Esophagus muscularis mucosa (tissue), 4 donors: ENCODE measurements around the gene ARHGAP15. TPM values are rescaled to one million over a fixed set of nuclear protein-coding genes. Genes with fewer than 3 reads are reported as not detected.

Experiments
- DNase-seq: peaks from one replicate; pipeline ENCODE4 v3.0.0-alpha.2; 2017; ENCODE audit errors: extremely low spot score
- H3K27ac ChIP-seq, 4 donors: fragments of 200-600 bp; sonication (generic); replicated peaks in 1 of 4; 1 replicate in 3 of 4; 2 replicates in 1 of 4; pipeline ENCODE4 v1.5.1; 2016 to 2019; ENCODE audit warnings: mild to moderate bottlenecking in 1 of 4
- H3K27me3 ChIP-seq, 4 donors: fragments of 200-600 bp; sonication (generic); one replicate each; pipeline versions ENCODE4 v1.5.1 to v1.6.0; 2016 to 2019
- H3K36me3 ChIP-seq, 4 donors: fragments of 200-600 bp; sonication (generic); one replicate each; pipeline ENCODE4 v1.5.1; 2016 to 2019
- H3K4me1 ChIP-seq, 4 donors: fragments of 200-600 bp; sonication (generic); one replicate each; pipeline ENCODE4 v1.5.1; 2016 to 2019
- H3K4me3 ChIP-seq, 4 donors: fragments of 200-600 bp; sonication (generic); 1 replicate in 2 of 4; 2 replicates in 2 of 4; pipeline ENCODE4 v1.5.1; 2016 to 2019; ENCODE audit warnings: mild to moderate bottlenecking in 4 of 4, moderate library complexity in 1 of 4
- H3K9me3 ChIP-seq, 4 donors: fragments of 200-600 bp; sonication (generic); 1 replicate in 3 of 4; 2 replicates in 1 of 4; pipeline ENCODE4 v1.5.1; 2016 to 2019
- EP300 ChIP-seq: sonication (generic); formaldehyde crosslinking; IDR thresholded peaks from one replicate; pipeline ENCODE4 v1.6.1; 2017; ENCODE audit warnings: antibody characterized with exemption
- POLR2A ChIP-seq: fragments of 450-650 bp; IDR thresholded peaks from one replicate; pipeline ENCODE4 v1.6.1; 2017; ENCODE audit warnings: antibody characterized with exemption, moderate library complexity, mild to moderate bottlenecking, low read depth
- POLR2AphosphoS5 ChIP-seq, 2 donors: sonication (generic); formaldehyde crosslinking; IDR thresholded peaks; one replicate each; pipeline ENCODE4 v1.6.1; 2017; ENCODE audit warnings: antibody characterized with exemption in 2 of 2
- WGBS: methylation state at CpG from one replicate; pipeline ENCODE4 v1.1.5; 2018; 5-methylcytosine and 5-hydroxymethylcytosine counted together
- intact Hi-C: fragments of 100-400 bp; cut with DNase I; formaldehyde crosslinking; loops from one replicate; pipeline ENCODE4 v1.15.1; 2023
- total RNA-seq, 4 donors: library from RNA; depleted of rRNA; stranded (reverse); fragments of >200 nt; gene quantifications; one replicate each; pipeline versions ENCODE4 v1.1.0 to v1.2.1, GENCODE V29; 2016
- TF ChIP-seq, protein P1 (sequence below), 3 experiments: fragments of 200-600 bp in 2 of 3; fragments of 450-650 bp in 1 of 3; sonication (generic) in 2 of 3; IDR thresholded peaks; one replicate each; pipeline ENCODE4 v1.5.1; 2017 to 2019; ENCODE audit warnings: antibody characterized with exemption in 3 of 3, mild to moderate bottlenecking in 2 of 3, moderate library complexity in 1 of 3

ARHGAP15 gene
- total RNA-seq, 4 donors from 2014 or later, result 5.4 to 13.3 (median 7.1) TPM

DNA sequence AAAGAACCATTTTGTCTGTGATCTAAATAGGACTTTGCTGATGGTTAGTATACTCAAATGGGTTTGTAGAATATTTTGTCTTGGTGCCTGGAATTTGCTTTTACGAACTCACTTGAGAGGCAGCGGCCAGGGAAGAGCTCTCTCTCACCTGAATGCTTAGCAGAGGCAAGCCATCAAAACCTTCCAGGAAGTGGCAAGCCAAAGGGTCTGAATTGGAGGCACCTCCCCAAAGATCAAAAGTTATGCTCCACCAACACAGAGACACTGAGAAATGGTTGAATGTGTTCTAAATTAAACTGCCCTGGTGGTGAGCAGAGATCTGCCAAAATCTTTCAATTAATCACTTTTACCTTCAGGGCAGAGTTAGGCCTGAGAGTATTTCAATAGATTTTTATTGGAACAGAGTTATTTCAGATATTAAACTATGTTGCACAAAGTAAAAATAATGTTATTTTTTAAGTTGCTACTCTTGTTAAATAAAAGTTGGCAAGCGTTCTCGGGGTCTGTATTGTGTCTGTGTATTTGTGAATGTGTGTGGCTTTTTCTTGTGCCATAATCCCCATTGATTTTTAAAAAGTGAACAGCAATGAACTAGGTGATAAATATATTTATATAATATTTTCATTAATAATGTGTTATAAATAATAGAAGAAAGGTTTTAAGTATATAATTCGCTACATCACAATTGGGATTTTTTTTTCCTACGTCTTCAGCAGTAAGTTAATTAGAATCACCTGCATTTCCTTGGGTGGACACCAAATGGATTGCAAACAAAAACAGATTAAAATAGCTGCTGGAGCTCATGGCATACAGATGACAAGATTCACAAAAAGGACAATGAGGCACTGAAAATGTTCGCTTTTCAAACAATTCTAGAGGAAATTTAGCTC is 416.1 kb downstream of the ARHGAP15 start:
- Histone ChIP-seq H3K27me3 (no peaks in the 10 kb centered on the region), H3K27ac (peak overlapping the region in 1 of 4 donors; percentile 38), H3K36me3 (no peaks in the 10 kb centered on the region), H3K9me3 (no peaks in the 10 kb centered on the region), H3K4me1 (peaks cover 0 to 6% (median 0%) of the 10 kb centered on the region in 4 donors), H3K4me3 (no peak overlapping the region)
- no peak for DNase-seq
- intact Hi-C loops, result no loop called here
- WGBS, result 77% methylated on average over 7 of the region's 7 CpGs
- TF ChIP-seq POLR2AphosphoS5 (IDR thresholded peaks at IDR 0.05) (no peak), EP300 (no peak), POLR2A (no peak)
- TF ChIP-seq, protein P1, sequence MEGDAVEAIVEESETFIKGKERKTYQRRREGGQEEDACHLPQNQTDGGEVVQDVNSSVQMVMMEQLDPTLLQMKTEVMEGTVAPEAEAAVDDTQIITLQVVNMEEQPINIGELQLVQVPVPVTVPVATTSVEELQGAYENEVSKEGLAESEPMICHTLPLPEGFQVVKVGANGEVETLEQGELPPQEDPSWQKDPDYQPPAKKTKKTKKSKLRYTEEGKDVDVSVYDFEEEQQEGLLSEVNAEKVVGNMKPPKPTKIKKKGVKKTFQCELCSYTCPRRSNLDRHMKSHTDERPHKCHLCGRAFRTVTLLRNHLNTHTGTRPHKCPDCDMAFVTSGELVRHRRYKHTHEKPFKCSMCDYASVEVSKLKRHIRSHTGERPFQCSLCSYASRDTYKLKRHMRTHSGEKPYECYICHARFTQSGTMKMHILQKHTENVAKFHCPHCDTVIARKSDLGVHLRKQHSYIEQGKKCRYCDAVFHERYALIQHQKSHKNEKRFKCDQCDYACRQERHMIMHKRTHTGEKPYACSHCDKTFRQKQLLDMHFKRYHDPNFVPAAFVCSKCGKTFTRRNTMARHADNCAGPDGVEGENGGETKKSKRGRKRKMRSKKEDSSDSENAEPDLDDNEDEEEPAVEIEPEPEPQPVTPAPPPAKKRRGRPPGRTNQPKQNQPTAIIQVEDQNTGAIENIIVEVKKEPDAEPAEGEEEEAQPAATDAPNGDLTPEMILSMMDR (IDR thresholded peaks at IDR 0.05), result no peak

DNA sequence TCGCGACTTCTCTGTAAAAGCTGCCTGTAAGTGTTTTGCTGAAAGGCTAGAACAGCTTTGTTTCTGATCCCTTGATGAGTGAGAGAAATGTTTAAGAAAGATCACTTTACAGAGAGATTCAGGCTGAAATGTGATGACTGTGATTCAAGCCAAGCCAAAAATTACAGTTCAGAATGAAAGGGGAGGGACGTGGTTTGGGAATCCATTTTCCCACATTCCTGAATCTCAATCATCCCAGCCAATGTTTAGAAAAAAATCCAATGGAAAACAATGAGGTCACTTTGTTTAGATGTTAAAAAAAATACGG is 416.7 kb downstream of the ARHGAP15 start:
- 39% methylated on average over 4 of the region's 4 CpGs for WGBS
- no peak for DNase-seq
- peak overlapping the region in 1 of 4 donors; percentile 38 for H3K27ac ChIP-seq
- TF ChIP-seq POLR2A, result no peak
- no peak for TF ChIP-seq EP300
- TF ChIP-seq, protein P1 (IDR thresholded peaks at IDR 0.05), result no peak
- no peak for TF ChIP-seq POLR2AphosphoS5 (IDR thresholded peaks at IDR 0.05)
- peaks cover 0 to 6% (median 0%) of the 10 kb centered on the region in 4 donors for H3K4me1 ChIP-seq
- no peak overlapping the region for H3K4me3 ChIP-seq
- intact Hi-C loops, result no loop called here
- no peaks in the 10 kb centered on the region for H3K36me3 ChIP-seq
- H3K27me3 ChIP-seq, result no peaks in the 10 kb centered on the region
- H3K9me3 ChIP-seq, result no peaks in the 10 kb centered on the region

DNA sequence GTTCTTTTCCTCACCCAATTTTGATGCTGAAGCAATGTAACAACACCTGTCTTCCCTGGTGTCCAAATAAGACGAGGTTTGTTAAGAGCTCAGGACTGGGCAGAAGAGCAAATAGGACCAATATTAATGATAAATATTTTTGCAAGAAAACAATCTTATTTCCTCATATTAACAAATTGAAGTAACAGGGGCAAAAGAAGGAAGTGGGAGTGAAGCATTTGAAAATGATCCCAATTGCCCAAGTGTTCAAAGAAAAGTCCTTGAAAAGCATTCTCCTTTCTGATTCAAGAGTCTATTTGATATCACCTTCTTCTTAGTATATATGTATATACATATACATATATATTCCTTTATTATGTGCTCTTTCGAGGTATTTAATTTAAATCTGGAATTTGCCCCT is 418.8 kb downstream of the ARHGAP15 start:
- no peak for TF ChIP-seq POLR2AphosphoS5 (IDR thresholded peaks at IDR 0.05)
- no peak for TF ChIP-seq EP300
- TF ChIP-seq, protein P1 (IDR thresholded peaks at IDR 0.05), result no peak
- no peak for TF ChIP-seq POLR2A
- intact Hi-C loops, result no loop called here
- no peaks in the 10 kb centered on the region for H3K9me3 ChIP-seq

DNA sequence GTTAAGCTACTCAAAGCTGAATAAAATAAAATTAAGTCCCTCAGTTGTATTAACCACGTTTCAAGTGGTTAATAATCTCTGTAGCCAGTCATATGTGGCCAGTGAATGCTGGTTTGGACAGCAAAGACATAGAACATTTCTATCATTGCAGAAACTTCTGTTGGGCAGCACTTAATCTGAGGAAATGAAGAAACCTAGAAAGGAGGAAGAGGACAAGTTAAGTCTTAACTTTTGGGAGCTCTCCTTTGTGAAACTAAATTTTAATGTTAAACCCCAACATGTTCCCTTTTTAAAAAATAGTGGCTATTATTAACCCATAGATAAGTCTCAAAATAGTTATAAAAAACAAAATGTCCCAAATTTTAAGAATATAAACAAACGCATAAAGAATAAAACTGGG is 421.3 kb downstream of the ARHGAP15 start:
- no peaks in the 10 kb centered on the region for H3K9me3 ChIP-seq
- TF ChIP-seq POLR2A, result no peak
- TF ChIP-seq POLR2AphosphoS5 (IDR thresholded peaks at IDR 0.05), result no peak
- TF ChIP-seq EP300, result no peak
- TF ChIP-seq, protein P1 (IDR thresholded peaks at IDR 0.05), result no peak
- 77% methylated on average over 2 of the region's 2 CpGs for WGBS
- H3K27me3 ChIP-seq, result no peaks in the 10 kb centered on the region
- H3K4me3 ChIP-seq, result no peak overlapping the region
- no peak for DNase-seq
- intact Hi-C loops, result no loop called here
- H3K4me1 ChIP-seq, result no peaks in the 10 kb centered on the region
- H3K27ac ChIP-seq, result no peak overlapping the region
- no peaks in the 10 kb centered on the region for H3K36me3 ChIP-seq

More for the DNA sequence above, 418.8 kb downstream of the ARHGAP15 start:
- WGBS, result 60% methylated on average over 2 of the region's 2 CpGs
- Histone ChIP-seq H3K27ac (no peak overlapping the region), H3K4me3 (no peak overlapping the region), H3K36me3 (no peaks in the 10 kb centered on the region), H3K4me1 (peaks cover 0 to 6% (median 0%) of the 10 kb centered on the region in 4 donors), H3K27me3 (no peaks in the 10 kb centered on the region)
- no peak for DNase-seq
